ENCODE results near the gene ONECUT1.

DNA sequence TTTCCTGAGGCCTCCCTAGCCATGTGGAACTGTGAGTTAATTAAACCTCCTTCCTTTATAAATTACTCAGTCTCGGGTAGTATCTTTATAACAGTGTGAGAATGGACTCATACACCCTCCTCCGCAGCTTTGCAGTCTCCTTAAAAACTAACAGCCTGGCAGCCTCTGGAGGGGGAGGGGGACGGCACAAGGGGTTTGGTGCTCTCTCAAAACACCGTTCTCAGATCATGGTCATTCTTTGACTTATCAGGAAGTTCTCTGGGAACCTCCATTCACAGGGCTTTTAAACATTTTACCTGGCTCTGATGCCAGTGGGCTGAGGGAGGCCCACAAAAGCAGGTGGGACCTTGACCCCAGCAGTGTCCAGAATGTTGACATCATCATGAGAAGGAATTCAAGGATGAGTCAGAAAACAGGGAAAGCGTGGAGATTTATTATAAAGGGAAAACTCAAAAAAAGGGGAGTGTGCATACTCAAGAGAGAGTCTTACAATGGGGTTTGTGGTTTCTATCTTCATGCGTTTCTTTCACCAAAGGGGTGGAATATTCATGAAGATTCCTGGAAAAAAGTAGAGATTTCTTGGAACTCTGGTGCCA, 43.9 kb downstream of the ONECUT1 start:
- TF ChIP-seq POLR2A (IDR thresholded peaks at IDR 0.05; ENCODE audit: extremely low read depth, insufficient read length): no peak
- TF ChIP-seq, protein P1, sequence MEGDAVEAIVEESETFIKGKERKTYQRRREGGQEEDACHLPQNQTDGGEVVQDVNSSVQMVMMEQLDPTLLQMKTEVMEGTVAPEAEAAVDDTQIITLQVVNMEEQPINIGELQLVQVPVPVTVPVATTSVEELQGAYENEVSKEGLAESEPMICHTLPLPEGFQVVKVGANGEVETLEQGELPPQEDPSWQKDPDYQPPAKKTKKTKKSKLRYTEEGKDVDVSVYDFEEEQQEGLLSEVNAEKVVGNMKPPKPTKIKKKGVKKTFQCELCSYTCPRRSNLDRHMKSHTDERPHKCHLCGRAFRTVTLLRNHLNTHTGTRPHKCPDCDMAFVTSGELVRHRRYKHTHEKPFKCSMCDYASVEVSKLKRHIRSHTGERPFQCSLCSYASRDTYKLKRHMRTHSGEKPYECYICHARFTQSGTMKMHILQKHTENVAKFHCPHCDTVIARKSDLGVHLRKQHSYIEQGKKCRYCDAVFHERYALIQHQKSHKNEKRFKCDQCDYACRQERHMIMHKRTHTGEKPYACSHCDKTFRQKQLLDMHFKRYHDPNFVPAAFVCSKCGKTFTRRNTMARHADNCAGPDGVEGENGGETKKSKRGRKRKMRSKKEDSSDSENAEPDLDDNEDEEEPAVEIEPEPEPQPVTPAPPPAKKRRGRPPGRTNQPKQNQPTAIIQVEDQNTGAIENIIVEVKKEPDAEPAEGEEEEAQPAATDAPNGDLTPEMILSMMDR (IDR thresholded peaks at IDR 0.05; ENCODE audit: low read depth, low read length): no peak
- TF ChIP-seq, protein P2, sequence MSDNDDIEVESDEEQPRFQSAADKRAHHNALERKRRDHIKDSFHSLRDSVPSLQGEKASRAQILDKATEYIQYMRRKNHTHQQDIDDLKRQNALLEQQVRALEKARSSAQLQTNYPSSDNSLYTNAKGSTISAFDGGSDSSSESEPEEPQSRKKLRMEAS (IDR thresholded peaks at IDR 0.05; ENCODE audit: low read depth, low read length): no peak
